Globus pallidus (tissue), 1 donor: ENCODE data around the gene CEP72.
"Not testable (repeated sequence)": the region's sequence is repeated elsewhere in the genome, so short reads cannot be mapped to it uniquely, and the experiment has no call there.

ENCODE experiments used
- DNase-seq: peaks from one replicate; pipeline ENCODE4 v3.0.0-alpha.2; 2015; ENCODE audit warnings: low spot score

CEP72 gene

GRCh38 chr5:581266-581665 is 30.9 kb upstream of the CEP72 start:
- no peak for DNase-seq

GRCh38 chr5:581941-582340 is 30.2 kb upstream of the CEP72 start:
- DNase-seq: no peak

- not testable (repeated sequence) for DNase-seq
Observed at GRCh38 chr5:582445-582844, 29.7 kb upstream of the CEP72 start.

- no peak for DNase-seq
Observed at GRCh38 chr5:582936-583635, 29.1 kb upstream of the CEP72 start.

- no peak for DNase-seq
Observed at GRCh38 chr5:583645-584044, 28.5 kb upstream of the CEP72 start.

- no peak for DNase-seq
Observed at GRCh38 chr5:584216-584615, 27.9 kb upstream of the CEP72 start.

GRCh38 chr5:584846-585245 is 27.3 kb upstream of the CEP72 start:
- no peak for DNase-seq

- no peak for DNase-seq
Observed at GRCh38 chr5:585556-585955, 26.6 kb upstream of the CEP72 start.

- no peak for DNase-seq
Observed at GRCh38 chr5:585962-586628, 26.0 kb upstream of the CEP72 start.

GRCh38 chr5:586751-587285 is 25.3 kb upstream of the CEP72 start:
- DNase-seq: no peak

- DNase-seq: no peak
Observed at GRCh38 chr5:587403-587802, 24.7 kb upstream of the CEP72 start.

- DNase-seq: no peak
Observed at GRCh38 chr5:588406-588995, 23.6 kb upstream of the CEP72 start.

- no peak for DNase-seq
Observed at GRCh38 chr5:589173-589572, 23.0 kb upstream of the CEP72 start.

- DNase-seq: no peak
Observed at GRCh38 chr5:589588-589987, 22.6 kb upstream of the CEP72 start.

GRCh38 chr5:590346-590745 is 21.8 kb upstream of the CEP72 start:
- no peak for DNase-seq

GRCh38 chr5:591746-592145 is 20.4 kb upstream of the CEP72 start:
- no peak for DNase-seq

GRCh38 chr5:592158-592557 is 20.0 kb upstream of the CEP72 start:
- DNase-seq: no peak

- DNase-seq: no peak
Observed at GRCh38 chr5:593511-593910, 18.6 kb upstream of the CEP72 start.

GRCh38 chr5:594226-594860 is 17.8 kb upstream of the CEP72 start:
- DNase-seq: no peak

- peak; percentile 7 for DNase-seq
Observed at GRCh38 chr5:595285-595875, 16.8 kb upstream of the CEP72 start.

GRCh38 chr5:597871-598563 is 14.1 kb upstream of the CEP72 start:
- no peak for DNase-seq

- DNase-seq: no peak
Observed at GRCh38 chr5:598564-598890, 13.6 kb upstream of the CEP72 start.
